Measurements from ENCODE around the gene SETD7.
A peak's percentile ranks its signal among the peaks of the same experiment; 100 is the strongest.

The SETD7 gene

GRCh38 chr4:139556071-139556723 lies at the start of gene SETD7:
TSS of gene SETD7 (minus strand) at chr4:139556219. CDS start at chr4:139556137, 82 bp downstream.
- peak; percentile 31 for DNase-seq

- no peak for DNase-seq
These were observed 49.5 kb upstream of the SETD7 start for GRCh38 chr4:139605516-139605915.

- peak; percentile 9 for DNase-seq
These were observed 47.8 kb upstream of the SETD7 start for GRCh38 chr4:139603576-139604410.

GRCh38 chr4:139602776-139603360 lies 46.8 kb upstream of the SETD7 start:
- no peak for DNase-seq

GRCh38 chr4:139600662-139601061 lies 44.6 kb upstream of the SETD7 start:
- no peak for DNase-seq

- DNase-seq, result no peak
These were observed 43.8 kb upstream of the SETD7 start for GRCh38 chr4:139599594-139600374.

GRCh38 chr4:139599076-139599475 lies 43.1 kb upstream of the SETD7 start:
- no peak for DNase-seq

- no peak for DNase-seq
These were observed 40.8 kb upstream of the SETD7 start for GRCh38 chr4:139596684-139597279.

GRCh38 chr4:139596034-139596683 lies 40.1 kb upstream of the SETD7 start:
- no peak for DNase-seq

- no peak for DNase-seq
These were observed 38.7 kb upstream of the SETD7 start for GRCh38 chr4:139594591-139595185.

- DNase-seq, result peak; percentile 57
These were observed 37.1 kb upstream of the SETD7 start for GRCh38 chr4:139593091-139593564.

GRCh38 chr4:139589336-139590018 lies 33.5 kb upstream of the SETD7 start:
- DNase-seq, result no peak

- DNase-seq, result no peak
These were observed 31.4 kb upstream of the SETD7 start for GRCh38 chr4:139587446-139587845.

- no peak for DNase-seq
These were observed 29.5 kb upstream of the SETD7 start for GRCh38 chr4:139585473-139585872.

GRCh38 chr4:139584784-139585183 lies 28.8 kb upstream of the SETD7 start:
- no peak for DNase-seq

GRCh38 chr4:139584013-139584412 lies 28.0 kb upstream of the SETD7 start:
- DNase-seq, result no peak

- DNase-seq, result peak; percentile 5
These were observed 26.0 kb upstream of the SETD7 start for GRCh38 chr4:139582044-139582443.

- DNase-seq, result no peak
These were observed 25.1 kb upstream of the SETD7 start for GRCh38 chr4:139581096-139581495.

- no peak for DNase-seq
These were observed 20.2 kb upstream of the SETD7 start for GRCh38 chr4:139576219-139576618.

- DNase-seq, result no peak
These were observed 19.1 kb upstream of the SETD7 start for GRCh38 chr4:139575072-139575471.

- no peak for DNase-seq
These were observed 18.6 kb upstream of the SETD7 start for GRCh38 chr4:139574641-139575040.
